ENCODE results near the gene ADPGK. TPM values are rescaled to one million over a fixed set of nuclear protein-coding genes. Genes with fewer than 3 reads are reported as not detected.

ADPGK gene
- total and polyA plus RNA-seq, 3 experiments from 2014 or later: 57.8 to 76.1 (median 67.5) TPM

- ChIA-PET CTCF (no interaction called here), POLR2A (interaction anchor here (0.5 kb wide), 1 partner anchor 349 kb away, joined by 5 read pairs; no protein-coding TSS in a partner anchor)
- Mint-ChIP-seq H3K27ac (peak overlapping the region in 7 of 8 donors; percentile 9 to 99 (median 98)), H3K36me3 (peaks cover 0 to 12% (median 3%) of the 10 kb centered on the region in 3 donors), H3K4me3 (no peak overlapping the region), H3K27me3 (no peaks in the 10 kb centered on the region), H3K4me1 (peaks cover 43 to 55% (median 49%) of the 10 kb centered on the region in 3 donors), H3K9me3 (no peaks in the 10 kb centered on the region)
- H3K36me3 ChIP-seq (ENCODE audit: insufficient read depth, low read length): no peaks in the 10 kb centered on the region
- H3K27ac ChIP-seq (ENCODE audit: low read depth, low read length): peak overlapping the region; percentile 95
- peaks cover 37% of the 10 kb centered on the region for H3K4me1 ChIP-seq (ENCODE audit: insufficient read depth, low read length)
- H3K4me3 ChIP-seq (ENCODE audit: low read length): no peak overlapping the region
- H3K9me3 ChIP-seq (ENCODE audit: low read length): no peaks in the 10 kb centered on the region
- no peak for DNase-seq
- H3K27me3 ChIP-seq (ENCODE audit: insufficient read depth, low read length, poor library complexity, severe bottlenecking): no peaks in the 10 kb centered on the region
Measured at GRCh38 chr15:72786242-72786641, 2.7 kb upstream of the ADPGK start.

DNA sequence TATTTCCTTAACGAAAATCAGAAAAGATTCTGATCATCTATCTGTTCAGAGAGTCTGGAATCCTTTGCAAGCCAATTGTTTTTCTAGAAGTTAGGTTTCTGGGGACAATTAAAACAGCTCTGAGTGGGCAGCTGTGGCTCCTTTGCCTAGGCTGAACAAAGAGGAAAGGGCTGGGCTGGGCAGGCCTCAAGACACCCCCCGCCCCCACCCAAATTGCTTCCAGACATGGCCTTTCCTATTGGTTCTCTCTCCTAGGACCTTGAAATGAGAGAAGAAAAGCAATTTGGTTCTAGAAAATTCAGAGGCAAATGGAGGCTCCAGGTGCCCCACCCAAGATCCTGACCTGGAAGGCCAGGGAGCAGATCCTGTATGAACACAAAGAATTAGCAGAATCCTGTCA lies 2.3 kb upstream of the ADPGK start:
- Histone ChIP-seq H3K4me3 (ENCODE audit: low read length) (no peak overlapping the region), H3K9me3 (ENCODE audit: low read length) (no peaks in the 10 kb centered on the region), H3K4me1 (ENCODE audit: insufficient read depth, low read length) (peaks cover 41% of the 10 kb centered on the region), H3K27me3 (ENCODE audit: insufficient read depth, low read length, poor library complexity, severe bottlenecking) (no peaks in the 10 kb centered on the region), H3K27ac (ENCODE audit: low read depth, low read length) (peak overlapping the region; percentile 95), H3K36me3 (ENCODE audit: insufficient read depth, low read length) (no peaks in the 10 kb centered on the region)
- Mint-ChIP-seq H3K4me1 (peaks cover 47 to 59% (median 53%) of the 10 kb centered on the region in 3 donors), H3K4me3 (peak overlapping the region in 5 of 7 donors; percentile 76 to 95 (median 94)), H3K36me3 (peaks cover 0 to 16% (median 6%) of the 10 kb centered on the region in 3 donors), H3K9me3 (no peaks in the 10 kb centered on the region), H3K27me3 (no peaks in the 10 kb centered on the region), H3K27ac (peak overlapping the region; percentile 92 to 99 (median 98))
- ChIA-PET CTCF (no interaction called here), POLR2A (interaction anchor here (0.5 kb wide), 1 partner anchor 350 kb away, joined by 5 read pairs; no protein-coding TSS in a partner anchor)
- no peak for DNase-seq

GRCh38 chr15:72785432-72785831 lies 1.9 kb upstream of the ADPGK start:
- Mint-ChIP-seq H3K36me3 (peaks cover 0 to 18% (median 6%) of the 10 kb centered on the region in 3 donors), H3K27ac (peak overlapping the region; percentile 92 to 99 (median 98)), H3K9me3 (no peaks in the 10 kb centered on the region), H3K4me1 (peaks cover 51 to 63% (median 57%) of the 10 kb centered on the region in 3 donors), H3K27me3 (no peaks in the 10 kb centered on the region), H3K4me3 (peak overlapping the region; percentile 76 to 95 (median 94))
- H3K4me1 ChIP-seq (ENCODE audit: insufficient read depth, low read length): peaks cover 45% of the 10 kb centered on the region
- H3K27ac ChIP-seq (ENCODE audit: low read depth, low read length): peak overlapping the region; percentile 95
- CTCF ChIA-PET: no interaction called here
- H3K9me3 ChIP-seq (ENCODE audit: low read length): no peaks in the 10 kb centered on the region
- DNase-seq: peak in 4 of 5 donors; percentile 37 to 77 (median 66)
- H3K27me3 ChIP-seq (ENCODE audit: insufficient read depth, low read length, poor library complexity, severe bottlenecking): no peaks in the 10 kb centered on the region
- no peaks in the 10 kb centered on the region for H3K36me3 ChIP-seq (ENCODE audit: insufficient read depth, low read length)
- H3K4me3 ChIP-seq (ENCODE audit: low read length): no peak overlapping the region
- POLR2A ChIA-PET: no interaction called here

GRCh38 chr15:72784456-72784876 lies 908 bp upstream of the ADPGK start:
- Mint-ChIP-seq H3K4me1 (peaks cover 60 to 72% (median 66%) of the 10 kb centered on the region in 3 donors), H3K27me3 (no peaks in the 10 kb centered on the region), H3K9me3 (no peaks in the 10 kb centered on the region), H3K27ac (peak overlapping the region; percentile 92 to 99 (median 98)), H3K36me3 (peaks cover 0 to 26% (median 8%) of the 10 kb centered on the region in 3 donors), H3K4me3 (peak overlapping the region; percentile 85 to 99 (median 94))
- no peak for DNase-seq
- no peaks in the 10 kb centered on the region for H3K27me3 ChIP-seq (ENCODE audit: insufficient read depth, low read length, poor library complexity, severe bottlenecking)
- no peaks in the 10 kb centered on the region for H3K36me3 ChIP-seq (ENCODE audit: insufficient read depth, low read length)
- ChIA-PET CTCF (interaction anchor here (1.0 kb wide), 3 partner anchors 9 to 492 kb away, joined by 3 read pairs; no protein-coding TSS in a partner anchor), POLR2A (interaction anchor here (1.2 kb wide), 1 partner anchor 557 kb away, joined by 3 read pairs; no protein-coding TSS in a partner anchor)
- peak overlapping the region; percentile 95 for H3K27ac ChIP-seq (ENCODE audit: low read depth, low read length)
- H3K4me3 ChIP-seq (ENCODE audit: low read length): peak overlapping the region; percentile 94
- peaks cover 46% of the 10 kb centered on the region for H3K4me1 ChIP-seq (ENCODE audit: insufficient read depth, low read length)
- H3K9me3 ChIP-seq (ENCODE audit: low read length): no peaks in the 10 kb centered on the region

DNA sequence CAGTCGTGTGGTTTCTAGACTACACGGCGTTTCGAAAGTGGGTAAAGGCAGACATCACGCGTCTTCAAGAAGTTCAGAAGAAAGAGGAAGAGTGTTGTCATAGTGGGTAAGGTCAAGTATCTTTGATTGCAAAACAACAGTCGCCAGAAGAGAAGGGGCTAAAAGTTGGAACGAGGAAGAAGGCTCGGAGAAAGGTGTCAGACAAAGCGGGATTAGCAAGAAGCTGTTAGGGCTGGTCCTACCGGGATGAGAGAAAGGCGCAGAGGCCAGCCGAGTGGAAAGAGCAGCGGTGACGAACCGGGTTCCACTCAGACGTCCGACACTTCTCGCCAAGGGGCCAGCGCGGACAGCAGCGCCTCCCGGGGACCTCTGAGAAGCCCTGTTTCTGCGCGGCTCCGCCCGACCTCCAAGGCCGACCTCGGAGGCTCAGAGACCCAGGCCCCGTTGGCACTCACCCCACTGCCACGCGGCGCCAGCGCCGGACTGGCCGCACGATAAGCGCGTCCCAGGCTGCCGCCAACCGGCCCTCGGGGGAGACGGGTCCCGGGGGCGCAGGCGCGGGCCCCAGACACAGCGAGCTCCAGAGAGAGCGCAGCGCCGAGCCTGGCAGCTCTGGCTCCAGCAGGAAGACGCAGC lies 436 bp downstream of the ADPGK start:
- CTCF ChIA-PET: no interaction called here
- H3K4me3 ChIP-seq (ENCODE audit: low read length): peak overlapping the region; percentile 94
- H3K27me3 Mint-ChIP-seq: no peaks in the 10 kb centered on the region
- H3K4me1 ChIP-seq (ENCODE audit: insufficient read depth, low read length): peaks cover 43% of the 10 kb centered on the region
- H3K36me3 ChIP-seq (ENCODE audit: insufficient read depth, low read length): no peaks in the 10 kb centered on the region
- POLR2A ChIA-PET: interaction anchor here (0.6 to 1.2 kb wide), 5 partner anchors 15 to 662 kb away, joined by 3 to 6 read pairs (median 4); no protein-coding TSS in a partner anchor
- peak overlapping the region; percentile 92 to 100 (median 99) for H3K27ac Mint-ChIP-seq
- H3K36me3 Mint-ChIP-seq: peaks cover 0 to 35% (median 15%) of the 10 kb centered on the region in 3 donors
- H3K27me3 ChIP-seq (ENCODE audit: insufficient read depth, low read length, poor library complexity, severe bottlenecking): no peaks in the 10 kb centered on the region
- H3K4me3 Mint-ChIP-seq: peak overlapping the region; percentile 85 to 99 (median 94)
- H3K9me3 Mint-ChIP-seq: no peaks in the 10 kb centered on the region
- DNase-seq: peak in 4 of 5 donors; percentile 10 to 52 (median 48)
- peaks cover 72 to 83% (median 73%) of the 10 kb centered on the region in 3 donors for H3K4me1 Mint-ChIP-seq
- peak overlapping the region; percentile 95 for H3K27ac ChIP-seq (ENCODE audit: low read depth, low read length)
- no peaks in the 10 kb centered on the region for H3K9me3 ChIP-seq (ENCODE audit: low read length)

- POLR2A ChIA-PET: interaction anchor here (0.6 to 0.7 kb wide), 2 partner anchors 99 to 663 kb away, joined by 4 to 6 read pairs; no protein-coding TSS in a partner anchor
- no peaks in the 10 kb centered on the region for H3K27me3 ChIP-seq (ENCODE audit: insufficient read depth, low read length, poor library complexity, severe bottlenecking)
- Mint-ChIP-seq H3K27me3 (no peaks in the 10 kb centered on the region), H3K9me3 (no peaks in the 10 kb centered on the region), H3K4me3 (peak overlapping the region; percentile 85 to 99 (median 94)), H3K27ac (peak overlapping the region; percentile 89 to 100 (median 98)), H3K4me1 (peaks cover 71 to 80% (median 77%) of the 10 kb centered on the region in 3 donors), H3K36me3 (peaks cover 0 to 40% (median 18%) of the 10 kb centered on the region in 3 donors)
- CTCF ChIA-PET: no interaction called here
- DNase-seq: no peak
- peak overlapping the region; percentile 94 for H3K4me3 ChIP-seq (ENCODE audit: low read length)
- peaks cover 43% of the 10 kb centered on the region for H3K4me1 ChIP-seq (ENCODE audit: insufficient read depth, low read length)
- peak overlapping the region; percentile 95 for H3K27ac ChIP-seq (ENCODE audit: low read depth, low read length)
- no peaks in the 10 kb centered on the region for H3K36me3 ChIP-seq (ENCODE audit: insufficient read depth, low read length)
- no peaks in the 10 kb centered on the region for H3K9me3 ChIP-seq (ENCODE audit: low read length)
Measured at GRCh38 chr15:72782274-72783003, 1.1 kb downstream of the ADPGK start.

GRCh38 chr15:72781631-72782030 lies 1.9 kb downstream of the ADPGK start:
- no peak overlapping the region for H3K27ac ChIP-seq (ENCODE audit: low read depth, low read length)
- no peaks in the 10 kb centered on the region for H3K27me3 ChIP-seq (ENCODE audit: insufficient read depth, low read length, poor library complexity, severe bottlenecking)
- ChIA-PET POLR2A (no interaction called here), CTCF (no interaction called here)
- H3K4me1 ChIP-seq (ENCODE audit: insufficient read depth, low read length): peaks cover 43% of the 10 kb centered on the region
- H3K4me3 ChIP-seq (ENCODE audit: low read length): no peak overlapping the region
- H3K9me3 ChIP-seq (ENCODE audit: low read length): no peaks in the 10 kb centered on the region
- H3K27me3 Mint-ChIP-seq: no peaks in the 10 kb centered on the region
- no peaks in the 10 kb centered on the region for H3K36me3 ChIP-seq (ENCODE audit: insufficient read depth, low read length)
- no peak for DNase-seq
- peak overlapping the region in 7 of 8 donors; percentile 24 to 100 (median 78) for H3K27ac Mint-ChIP-seq
- H3K4me1 Mint-ChIP-seq: peaks cover 68 to 76% (median 75%) of the 10 kb centered on the region in 3 donors
- no peaks in the 10 kb centered on the region for H3K9me3 Mint-ChIP-seq
- peaks cover 0 to 46% (median 18%) of the 10 kb centered on the region in 3 donors for H3K36me3 Mint-ChIP-seq
- H3K4me3 Mint-ChIP-seq: peak overlapping the region; percentile 61 to 99 (median 70)
